Suprapubic skin (tissue), 3 donors: ENCODE results near the gene LRRC8E.

Source experiments
- POLR2A ChIP-seq, 2 donors: fragments of 450-650 bp; IDR thresholded peaks; one replicate each; pipeline ENCODE4 v1.6.1; 2017; ENCODE audit warnings: antibody characterized with exemption in 2 of 2, mild to moderate bottlenecking in 2 of 2, moderate library complexity in 2 of 2
- TF ChIP-seq, protein P1 (sequence below), 2 donors: fragments of 200-600 bp in 1 of 2; fragments of 450-650 bp in 1 of 2; sonication (generic) in 1 of 2; IDR thresholded peaks; one replicate each; pipeline ENCODE4 v1.5.1; 2016 to 2019; ENCODE audit warnings: antibody characterized with exemption in 2 of 2, mild to moderate bottlenecking in 1 of 2, moderate library complexity in 1 of 2

DNA sequence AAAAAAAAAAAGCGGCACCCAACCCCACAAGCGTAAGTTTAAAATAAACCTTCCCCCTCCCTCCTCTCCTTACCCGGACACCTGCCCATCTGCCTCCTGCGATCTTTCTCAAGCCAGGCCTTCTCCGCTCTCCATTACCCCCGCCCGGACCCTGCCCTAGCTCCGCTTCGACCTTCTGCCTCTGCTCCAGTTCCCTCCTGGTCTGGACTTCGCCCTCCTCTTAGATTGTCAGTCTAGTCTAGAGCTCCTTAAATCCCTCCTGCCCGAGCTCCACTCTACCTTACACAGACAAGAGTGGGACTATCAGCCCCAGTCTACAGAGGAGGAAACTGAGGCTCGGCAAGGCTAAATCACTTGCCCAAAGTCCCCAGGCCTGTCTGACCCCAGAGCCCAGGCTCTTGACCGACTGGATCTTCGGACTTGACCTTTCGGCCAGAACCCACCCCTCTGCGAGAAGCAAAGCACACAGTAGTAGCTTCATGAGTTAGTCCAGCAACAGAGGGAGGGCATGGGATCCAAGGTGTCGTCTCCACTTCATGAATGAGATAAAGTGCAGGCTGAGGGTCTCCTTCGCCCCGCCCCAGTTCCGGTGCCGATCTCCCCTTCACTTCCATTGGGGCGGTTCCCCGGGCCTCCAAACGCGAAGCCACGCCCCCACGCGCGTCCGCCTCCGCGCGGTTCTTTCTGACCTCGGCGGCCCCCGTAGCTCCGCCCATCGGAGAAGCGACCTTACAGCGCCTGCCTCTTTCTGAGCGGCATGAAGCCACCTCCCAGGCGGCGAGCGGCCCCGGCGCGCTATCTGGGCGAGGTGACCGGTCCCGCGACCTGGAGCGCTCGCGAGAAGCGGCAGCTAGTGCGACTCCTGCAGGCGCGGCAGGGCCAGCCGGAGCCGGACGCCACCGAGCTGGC lies 31.6 kb downstream of the LRRC8E start, which contains the start of gene SNAPC2:
- TF ChIP-seq, protein P1, sequence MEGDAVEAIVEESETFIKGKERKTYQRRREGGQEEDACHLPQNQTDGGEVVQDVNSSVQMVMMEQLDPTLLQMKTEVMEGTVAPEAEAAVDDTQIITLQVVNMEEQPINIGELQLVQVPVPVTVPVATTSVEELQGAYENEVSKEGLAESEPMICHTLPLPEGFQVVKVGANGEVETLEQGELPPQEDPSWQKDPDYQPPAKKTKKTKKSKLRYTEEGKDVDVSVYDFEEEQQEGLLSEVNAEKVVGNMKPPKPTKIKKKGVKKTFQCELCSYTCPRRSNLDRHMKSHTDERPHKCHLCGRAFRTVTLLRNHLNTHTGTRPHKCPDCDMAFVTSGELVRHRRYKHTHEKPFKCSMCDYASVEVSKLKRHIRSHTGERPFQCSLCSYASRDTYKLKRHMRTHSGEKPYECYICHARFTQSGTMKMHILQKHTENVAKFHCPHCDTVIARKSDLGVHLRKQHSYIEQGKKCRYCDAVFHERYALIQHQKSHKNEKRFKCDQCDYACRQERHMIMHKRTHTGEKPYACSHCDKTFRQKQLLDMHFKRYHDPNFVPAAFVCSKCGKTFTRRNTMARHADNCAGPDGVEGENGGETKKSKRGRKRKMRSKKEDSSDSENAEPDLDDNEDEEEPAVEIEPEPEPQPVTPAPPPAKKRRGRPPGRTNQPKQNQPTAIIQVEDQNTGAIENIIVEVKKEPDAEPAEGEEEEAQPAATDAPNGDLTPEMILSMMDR (IDR thresholded peaks at IDR 0.05), result no peak
- TF ChIP-seq POLR2A (IDR thresholded peaks at IDR 0.05), result no peak
